GM19468 (cell line): Measurements from ENCODE around the gene ADAMTSL2.

Experiments
- ATAC-seq: cut with Tn5 transposase; IDR thresholded peaks from one replicate; pipeline ENCODE4 v1.9.1; 2021; ENCODE audit warnings: mild to moderate bottlenecking, moderate library complexity, moderate number of reproducible peaks; ENCODE audit not compliant: unreplicated experiment; ENCODE audit errors: extremely low read depth

Gene ADAMTSL2

GRCh38 chr9:133583111-133583510, 48.6 kb downstream of the ADAMTSL2 start:
- no peak for ATAC-seq

- ATAC-seq = no peak
These were observed 49.1 kb downstream of the ADAMTSL2 start for GRCh38 chr9:133583586-133583985.

- no peak for ATAC-seq
These were observed 49.7 kb downstream of the ADAMTSL2 start for GRCh38 chr9:133584167-133584558.

GRCh38 chr9:133584559-133585476, 50.3 kb downstream of the ADAMTSL2 start:
- no peak for ATAC-seq

- ATAC-seq = no peak
These were observed 51.2 kb downstream of the ADAMTSL2 start for GRCh38 chr9:133585481-133586351.

- no peak for ATAC-seq
These were observed 52.5 kb downstream of the ADAMTSL2 start for GRCh38 chr9:133587051-133587450.

- ATAC-seq = no peak
These were observed 53.0 kb downstream of the ADAMTSL2 start for GRCh38 chr9:133587466-133587865.

GRCh38 chr9:133589454-133590227, 55.1 kb downstream of the ADAMTSL2 start:
- ATAC-seq = no peak

GRCh38 chr9:133590231-133590855, 55.8 kb downstream of the ADAMTSL2 start:
- ATAC-seq = no peak

- ATAC-seq = no peak
These were observed 56.8 kb downstream of the ADAMTSL2 start for GRCh38 chr9:133591116-133591910.

- ATAC-seq = no peak
These were observed 57.5 kb downstream of the ADAMTSL2 start for GRCh38 chr9:133591985-133592384.

- no peak for ATAC-seq
These were observed 58.4 kb downstream of the ADAMTSL2 start for GRCh38 chr9:133592731-133593409.

GRCh38 chr9:133593587-133594253, 59.2 kb downstream of the ADAMTSL2 start:
- no peak for ATAC-seq

- ATAC-seq = no peak
These were observed 59.8 kb downstream of the ADAMTSL2 start for GRCh38 chr9:133594310-133594709.

GRCh38 chr9:133595910-133596309, 61.4 kb downstream of the ADAMTSL2 start:
- ATAC-seq = no peak

- no peak for ATAC-seq
These were observed 62.9 kb downstream of the ADAMTSL2 start for GRCh38 chr9:133597316-133597957.

GRCh38 chr9:133598978-133599377, 64.5 kb downstream of the ADAMTSL2 start:
- no peak for ATAC-seq
